NCI-H1092 (cell line): Measurements from ENCODE around the gene SEMA3A.

ENCODE experiments used
- DNase-seq: peaks from one replicate; lab custom pipeline; 2025; lab: John Stamatoyannopoulos, UW

Gene SEMA3A

DNA sequence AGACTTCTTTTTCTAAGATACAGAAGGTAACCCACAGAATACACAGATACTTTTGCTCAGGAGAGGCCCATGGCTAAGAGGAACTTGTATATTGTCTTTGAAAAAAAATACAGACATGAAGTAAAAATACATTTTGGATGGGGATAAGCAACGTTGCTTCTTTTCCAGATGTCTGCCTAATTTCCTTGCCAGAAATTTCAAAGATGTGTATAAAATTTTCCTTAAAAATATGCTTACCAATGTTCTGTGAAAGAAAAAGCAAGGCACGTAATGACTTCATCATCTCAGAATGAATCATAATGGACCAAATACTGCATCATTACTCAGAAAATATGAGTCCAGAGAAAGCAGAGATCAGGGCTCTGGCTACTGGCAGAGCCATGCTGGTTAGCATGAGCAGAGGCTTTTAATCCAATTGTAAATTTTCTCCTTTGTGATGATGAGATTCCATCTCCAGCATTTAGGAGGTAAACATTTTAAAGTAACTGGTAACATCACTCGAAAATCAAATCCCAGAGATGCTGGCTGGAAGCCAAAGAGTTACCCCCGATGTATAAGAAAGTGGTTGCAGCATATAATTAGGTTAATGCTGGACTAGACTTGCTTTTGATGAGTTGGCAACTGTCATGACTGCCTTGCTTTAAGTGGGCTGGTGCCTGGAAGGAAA is 272.5 kb downstream of the SEMA3A start:
- peak; percentile 9 for DNase-seq

DNA sequence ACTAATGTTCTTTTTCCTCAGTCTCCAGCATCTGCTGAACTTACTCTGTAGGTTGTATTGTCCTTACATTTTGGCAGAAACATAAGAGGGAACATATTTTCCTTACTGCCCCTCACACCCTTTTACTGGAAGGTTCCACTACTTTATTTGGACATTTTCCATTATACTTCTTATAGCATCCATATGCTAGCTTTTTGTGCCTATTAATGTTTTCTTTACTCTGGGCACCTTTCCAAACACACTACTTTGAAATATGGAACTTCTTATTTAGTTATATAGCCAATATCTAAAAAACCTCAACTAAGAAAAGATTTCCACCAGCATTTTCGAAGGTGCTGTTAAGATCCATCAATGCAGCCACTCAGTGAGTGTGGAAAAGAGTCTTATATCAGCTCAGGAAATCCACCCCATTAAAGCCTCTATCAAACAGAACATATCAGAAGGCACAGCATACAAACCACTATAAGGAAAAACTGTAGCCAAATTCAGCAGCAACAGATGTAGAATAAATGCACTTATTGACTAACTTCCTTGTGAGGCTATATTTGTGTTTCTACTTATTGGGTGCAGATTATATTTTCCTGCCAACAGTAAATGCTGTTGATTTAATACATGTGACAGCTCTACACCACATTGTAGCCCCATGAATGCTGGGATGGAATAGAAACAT is 273.2 kb downstream of the SEMA3A start:
- DNase-seq = no peak

DNA sequence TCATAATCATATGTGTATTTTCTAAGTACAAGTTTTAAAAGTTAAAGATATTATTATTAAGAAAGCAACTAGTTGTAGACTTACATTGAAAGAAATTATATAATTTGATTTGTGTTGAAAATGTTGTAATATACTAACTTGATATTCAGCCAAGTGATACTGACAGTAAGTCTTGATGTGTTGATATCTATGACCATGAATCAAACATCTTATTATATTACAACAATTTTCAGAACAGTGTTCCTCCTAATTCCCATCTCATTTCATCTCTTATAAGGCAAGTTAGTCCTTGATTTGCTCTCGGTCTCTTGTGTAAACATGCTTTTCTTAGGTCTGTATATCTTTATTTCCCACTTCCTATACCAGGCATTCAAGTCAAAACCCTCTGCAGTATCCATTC is 276.4 kb downstream of the SEMA3A start:
- DNase-seq = no peak

GRCh38 chr7:83913174-83913573 is 281.4 kb downstream of the SEMA3A start:
- no peak for DNase-seq

DNA sequence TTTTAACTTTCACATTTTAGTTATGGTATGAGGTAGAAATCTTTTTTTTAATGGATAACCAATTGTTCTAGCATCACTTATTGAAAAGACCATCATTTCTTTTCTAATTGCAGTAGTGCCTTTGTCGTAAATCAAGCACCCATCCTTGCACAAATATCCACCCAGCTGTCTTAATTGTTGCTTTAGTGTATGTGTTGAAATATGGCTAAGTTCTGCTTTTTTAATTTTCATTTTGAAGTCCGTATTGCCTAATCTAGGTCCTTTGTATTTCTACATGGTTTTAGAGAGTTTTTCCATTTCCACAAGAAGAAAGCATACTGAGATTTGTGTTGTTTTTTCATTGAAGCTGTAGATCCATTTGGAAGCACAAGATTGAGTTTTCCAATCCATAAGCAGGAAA is 286.1 kb downstream of the SEMA3A start:
- DNase-seq = no peak
